ENCODE results near the gene MAD1L1.

DNA sequence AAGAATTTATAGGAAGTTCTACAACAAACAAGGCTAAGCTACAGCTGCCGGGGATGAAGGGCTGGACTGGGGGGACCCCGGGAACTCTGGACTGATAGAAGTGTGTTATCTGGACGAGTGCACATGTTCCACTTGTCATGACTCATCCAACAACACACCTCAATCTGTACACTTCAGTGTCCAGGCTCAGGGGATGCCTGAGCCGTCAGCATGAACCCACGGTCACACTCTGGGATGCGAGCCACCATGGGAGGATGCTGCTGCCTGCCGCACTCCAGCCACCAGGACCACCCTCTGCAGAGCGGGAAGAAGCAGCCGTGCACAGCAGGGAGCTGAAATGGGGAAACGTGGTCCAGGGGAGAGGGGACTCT, 67.5 kb downstream of the MAD1L1 start:
- TF ChIP-seq CTCF (IDR thresholded peaks at IDR 0.05) (no peak), POLR2A (IDR thresholded peaks at IDR 0.05) (no peak)
